Duodenal mucosa (tissue), 2 donors: Measurements from ENCODE around the gene SERPIND1.

Source experiments
- H3K27ac ChIP-seq: one replicate; pipeline ENCODE4 v1.7.0; 2013; ENCODE audit warnings: low read depth, low read length
- H3K27me3 ChIP-seq, 2 donors: one replicate each; pipeline ENCODE4 v1.7.0; 2013; ENCODE audit warnings: low read length in 2 of 2, control low read depth in 1 of 2; ENCODE audit not compliant: insufficient read depth in 2 of 2, control insufficient read depth in 1 of 2
- H3K36me3 ChIP-seq, 2 donors: one replicate each; pipeline ENCODE4 v1.7.0; 2013; ENCODE audit warnings: low read length in 2 of 2, control low read depth in 1 of 2; ENCODE audit not compliant: insufficient read depth in 2 of 2, control insufficient read depth in 1 of 2
- H3K4me1 ChIP-seq, 2 donors: one replicate each; pipeline ENCODE4 v1.7.0; 2013; ENCODE audit warnings: low read length in 2 of 2, control low read depth in 1 of 2; ENCODE audit not compliant: insufficient read depth in 2 of 2, control insufficient read depth in 1 of 2
- H3K4me3 ChIP-seq, 2 donors: one replicate each; pipeline ENCODE4 v1.7.0; 2013; ENCODE audit warnings: low read length in 2 of 2, low read depth in 1 of 2
- H3K9ac ChIP-seq, 2 donors: one replicate each; pipeline ENCODE4 v1.7.0; 2013; ENCODE audit warnings: low read length in 2 of 2, low read depth in 1 of 2
- H3K9me3 ChIP-seq, 2 donors: one replicate each; pipeline ENCODE4 v1.7.0; 2013; ENCODE audit warnings: low read length in 2 of 2, control low read depth in 1 of 2; ENCODE audit not compliant: control insufficient read depth in 1 of 2

The SERPIND1 gene

GRCh38 chr22:20802922-20803553 is 29.1 kb downstream of the SERPIND1 start:
- Histone ChIP-seq H3K9me3 (no peaks in the 10 kb centered on the region), H3K27ac (no peak overlapping the region), H3K27me3 (no peaks in the 10 kb centered on the region), H3K4me3 (no peak overlapping the region), H3K9ac (no peak overlapping the region), H3K4me1 (no peaks in the 10 kb centered on the region), H3K36me3 (peaks cover 51 to 86% of the 10 kb centered on the region in 2 donors)

DNA sequence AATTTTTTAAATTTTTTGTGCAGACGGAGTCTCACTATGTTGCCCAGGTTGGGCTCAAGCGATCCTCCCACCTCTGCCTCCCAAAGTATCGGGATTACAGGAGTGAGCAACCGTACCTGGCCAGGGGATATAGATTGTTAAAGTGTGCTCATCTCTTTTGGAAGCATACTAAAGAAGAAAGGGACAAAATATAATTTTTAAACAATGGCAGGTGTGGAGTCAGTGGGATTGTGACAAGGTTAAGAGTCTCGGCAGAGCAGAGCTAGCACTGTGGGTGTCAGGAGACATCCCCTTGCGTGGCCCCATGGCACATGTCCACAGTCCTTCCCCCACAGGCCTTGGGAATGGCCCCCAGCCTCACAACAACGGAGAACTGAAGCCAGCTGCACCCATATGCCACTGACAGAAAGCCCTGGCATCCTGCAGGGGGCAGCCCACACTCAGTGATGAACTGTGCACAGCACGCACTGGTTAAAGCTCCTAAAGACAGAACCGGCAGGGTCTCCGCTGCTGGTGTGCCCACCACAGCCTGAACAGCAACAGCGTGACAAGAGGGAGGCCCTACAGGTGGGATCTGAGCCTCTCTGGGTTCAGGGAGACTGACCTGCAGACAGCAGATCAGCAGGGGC is 29.9 kb downstream of the SERPIND1 start:
- H3K27me3 ChIP-seq, result no peaks in the 10 kb centered on the region
- H3K36me3 ChIP-seq, result peaks cover 43 to 80% of the 10 kb centered on the region in 2 donors
- H3K9me3 ChIP-seq, result no peaks in the 10 kb centered on the region
- no peak overlapping the region for H3K27ac ChIP-seq
- no peak overlapping the region for H3K9ac ChIP-seq
- H3K4me1 ChIP-seq, result no peaks in the 10 kb centered on the region
- no peak overlapping the region for H3K4me3 ChIP-seq

GRCh38 chr22:20804650-20805049 is 30.7 kb downstream of the SERPIND1 start:
- H3K9ac ChIP-seq, result no peak overlapping the region
- no peak overlapping the region for H3K27ac ChIP-seq

GRCh38 chr22:20805972-20806471 is 32.1 kb downstream of the SERPIND1 start:
- Histone ChIP-seq H3K9me3 (no peaks in the 10 kb centered on the region), H3K27ac (no peak overlapping the region), H3K36me3 (peaks cover 41 to 84% of the 10 kb centered on the region in 2 donors), H3K4me3 (no peak overlapping the region), H3K27me3 (no peaks in the 10 kb centered on the region), H3K9ac (no peak overlapping the region), H3K4me1 (no peaks in the 10 kb centered on the region)

More at GRCh38 chr22:20804650-20805049, 30.7 kb downstream of the SERPIND1 start:
- no peaks in the 10 kb centered on the region for H3K9me3 ChIP-seq
- no peak overlapping the region for H3K4me3 ChIP-seq
- H3K27me3 ChIP-seq, result no peaks in the 10 kb centered on the region
- no peaks in the 10 kb centered on the region for H3K4me1 ChIP-seq
- H3K36me3 ChIP-seq, result peaks cover 35 to 80% of the 10 kb centered on the region in 2 donors

DNA sequence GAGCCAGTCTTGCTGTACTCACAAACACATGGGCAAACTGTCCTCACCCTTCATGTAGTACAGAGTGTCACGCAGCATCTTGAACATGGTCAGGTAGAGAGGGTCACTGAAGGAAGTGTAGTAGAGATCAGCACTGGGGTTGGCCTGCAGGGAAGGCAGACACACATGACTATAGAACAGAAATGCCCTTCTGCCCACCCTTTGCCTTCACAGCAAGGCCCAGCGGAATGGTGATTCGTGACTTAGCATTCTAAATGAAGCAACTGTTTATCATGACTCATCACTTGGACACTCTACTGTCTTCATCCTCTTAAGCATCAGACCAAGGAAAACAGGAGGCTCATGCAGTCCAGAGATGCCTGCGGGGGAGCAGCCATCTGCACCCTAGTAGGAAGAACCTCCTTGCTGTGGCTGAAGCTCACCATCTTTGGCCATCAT is 33.4 kb downstream of the SERPIND1 start:
- no peak overlapping the region for H3K4me3 ChIP-seq
- no peak overlapping the region for H3K27ac ChIP-seq
- no peaks in the 10 kb centered on the region for H3K9me3 ChIP-seq
- H3K9ac ChIP-seq, result no peak overlapping the region
- H3K27me3 ChIP-seq, result no peaks in the 10 kb centered on the region
- H3K36me3 ChIP-seq, result peaks cover 35 to 81% of the 10 kb centered on the region in 2 donors
- no peaks in the 10 kb centered on the region for H3K4me1 ChIP-seq

GRCh38 chr22:20808844-20809243 is 34.9 kb downstream of the SERPIND1 start:
- H3K9me3 ChIP-seq, result no peaks in the 10 kb centered on the region
- no peak overlapping the region for H3K9ac ChIP-seq
- no peaks in the 10 kb centered on the region for H3K4me1 ChIP-seq
- no peak overlapping the region for H3K4me3 ChIP-seq
- no peak overlapping the region for H3K27ac ChIP-seq
- H3K27me3 ChIP-seq, result no peaks in the 10 kb centered on the region
- H3K36me3 ChIP-seq, result peaks cover 38 to 79% of the 10 kb centered on the region in 2 donors

DNA sequence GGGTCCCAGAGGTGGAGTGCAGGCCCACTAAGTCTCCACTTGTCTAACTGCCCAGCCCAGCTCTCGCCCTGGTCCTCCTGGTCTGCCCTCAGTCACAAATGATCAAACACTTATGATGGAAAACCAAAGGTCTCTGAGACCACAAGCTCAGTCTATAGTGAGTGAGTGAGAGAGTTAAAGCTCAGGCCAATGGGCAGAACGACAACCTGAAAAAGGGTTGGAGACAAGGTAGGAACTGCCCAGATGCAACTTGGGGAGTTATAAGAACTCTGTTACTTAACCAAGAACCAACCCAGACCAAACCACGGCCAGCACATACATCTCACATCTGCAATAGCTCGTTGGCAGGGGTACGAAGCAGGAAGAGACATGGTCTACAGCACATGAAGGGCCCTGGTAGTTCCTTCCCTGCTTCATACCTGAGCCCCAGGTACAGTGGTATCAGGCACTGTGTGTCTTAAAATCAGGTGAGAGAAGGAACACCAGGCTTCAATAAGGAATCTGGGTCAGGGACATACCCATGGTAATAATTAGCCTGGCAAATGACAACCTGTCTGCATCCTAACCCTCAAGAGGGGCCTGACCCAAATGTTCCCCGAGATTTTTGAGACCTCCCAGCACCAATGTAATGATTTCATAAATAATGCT is 35.7 kb downstream of the SERPIND1 start:
- H3K4me3 ChIP-seq, result no peak overlapping the region
- no peaks in the 10 kb centered on the region for H3K4me1 ChIP-seq
- H3K27ac ChIP-seq, result no peak overlapping the region
- no peaks in the 10 kb centered on the region for H3K27me3 ChIP-seq
- H3K9ac ChIP-seq, result no peak overlapping the region
- peaks cover 30 to 77% of the 10 kb centered on the region in 2 donors for H3K36me3 ChIP-seq
- H3K9me3 ChIP-seq, result no peaks in the 10 kb centered on the region

DNA sequence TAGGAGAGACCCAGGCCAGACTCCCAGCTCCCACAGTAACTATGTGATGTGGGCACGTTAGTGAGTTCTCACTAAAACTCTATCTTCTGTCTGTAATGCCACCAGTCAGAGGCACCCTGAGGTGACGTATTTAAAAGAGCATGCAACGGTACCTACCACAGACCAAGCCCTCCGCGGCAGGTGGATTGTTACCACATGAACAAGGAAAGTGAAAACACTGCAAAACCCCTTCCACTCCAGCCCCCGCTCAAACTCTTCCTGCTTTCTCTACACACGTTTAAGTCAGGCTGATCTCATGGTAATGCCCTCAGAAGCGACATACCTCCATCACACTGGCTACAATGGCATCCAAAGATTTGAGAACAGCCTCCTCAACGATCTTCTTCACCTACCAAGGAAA is 36.7 kb downstream of the SERPIND1 start:
- H3K36me3 ChIP-seq, result peaks cover 27 to 74% of the 10 kb centered on the region in 2 donors
- H3K4me3 ChIP-seq, result no peak overlapping the region

GRCh38 chr22:20811171-20811570 is 37.3 kb downstream of the SERPIND1 start:
- no peak overlapping the region for H3K4me3 ChIP-seq
- H3K9ac ChIP-seq, result no peak overlapping the region
- H3K4me1 ChIP-seq, result no peaks in the 10 kb centered on the region
- no peaks in the 10 kb centered on the region for H3K9me3 ChIP-seq
- H3K36me3 ChIP-seq, result peaks cover 26 to 74% of the 10 kb centered on the region in 2 donors
- H3K27ac ChIP-seq, result no peak overlapping the region
- no peaks in the 10 kb centered on the region for H3K27me3 ChIP-seq

More for the DNA sequence above, 36.7 kb downstream of the SERPIND1 start:
- Histone ChIP-seq H3K27ac (no peak overlapping the region), H3K27me3 (no peaks in the 10 kb centered on the region), H3K9me3 (no peaks in the 10 kb centered on the region), H3K4me1 (no peaks in the 10 kb centered on the region), H3K9ac (no peak overlapping the region)
